ENCODE data around the gene LRP10. TPM values are rescaled to one million over a fixed set of nuclear protein-coding genes. Genes with fewer than 3 reads are reported as not detected.
"Not testable (repeated sequence)": the region's sequence is repeated elsewhere in the genome, so short reads cannot be mapped to it uniquely, and the experiment has no call there.

The LRP10 gene
- total RNA-seq, 1 experiment from 2014 or later, result 29.6 TPM

DNA sequence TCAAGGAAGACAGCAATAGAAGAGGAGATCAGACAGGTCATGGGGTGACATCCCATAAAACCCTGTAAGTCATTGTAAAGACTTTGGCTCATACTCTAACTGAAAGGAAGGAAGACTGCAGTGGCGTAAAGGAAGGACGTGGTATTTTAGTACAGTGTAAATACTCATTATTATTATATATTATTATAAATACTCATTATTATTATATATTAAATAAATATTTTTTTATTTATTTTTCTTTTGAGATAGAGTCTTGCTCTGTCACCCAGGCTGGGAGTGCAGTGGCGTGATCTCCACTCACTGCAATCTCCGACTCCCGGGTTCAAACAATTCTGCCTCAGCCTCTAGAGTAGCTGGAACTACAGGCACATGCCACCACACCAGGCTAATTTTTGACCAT, 15.1 kb upstream of the LRP10 start:
- Histone ChIP-seq H3K27me3 (replicated peaks; ENCODE audit: control insufficient read depth, insufficient read depth, low read length) (no peaks in the 10 kb centered on the region), H3K9me3 (no peaks in the 10 kb centered on the region), H3K4me3 (ENCODE audit: low read depth, low read length) (no peak overlapping the region), H3K4me1 (peaks cover 25% of the 10 kb centered on the region), H3K36me3 (ENCODE audit: control insufficient read depth, insufficient read depth, low read length) (no peaks in the 10 kb centered on the region)
- Mint-ChIP-seq H3K4me3 (ENCODE audit: unreplicated experiment) (no peak overlapping the region), H3K4me1 (ENCODE audit: low read depth, unreplicated experiment) (peaks cover 7% of the 10 kb centered on the region), H3K9me3 (ENCODE audit: unreplicated experiment) (no peaks in the 10 kb centered on the region), H3K27me3 (ENCODE audit: insufficient read depth, unreplicated experiment) (no peaks in the 10 kb centered on the region), H3K36me3 (ENCODE audit: insufficient read depth, unreplicated experiment) (no peaks in the 10 kb centered on the region), H3K27ac (ENCODE audit: unreplicated experiment) (no peak overlapping the region)
- TF ChIP-seq, protein P1, sequence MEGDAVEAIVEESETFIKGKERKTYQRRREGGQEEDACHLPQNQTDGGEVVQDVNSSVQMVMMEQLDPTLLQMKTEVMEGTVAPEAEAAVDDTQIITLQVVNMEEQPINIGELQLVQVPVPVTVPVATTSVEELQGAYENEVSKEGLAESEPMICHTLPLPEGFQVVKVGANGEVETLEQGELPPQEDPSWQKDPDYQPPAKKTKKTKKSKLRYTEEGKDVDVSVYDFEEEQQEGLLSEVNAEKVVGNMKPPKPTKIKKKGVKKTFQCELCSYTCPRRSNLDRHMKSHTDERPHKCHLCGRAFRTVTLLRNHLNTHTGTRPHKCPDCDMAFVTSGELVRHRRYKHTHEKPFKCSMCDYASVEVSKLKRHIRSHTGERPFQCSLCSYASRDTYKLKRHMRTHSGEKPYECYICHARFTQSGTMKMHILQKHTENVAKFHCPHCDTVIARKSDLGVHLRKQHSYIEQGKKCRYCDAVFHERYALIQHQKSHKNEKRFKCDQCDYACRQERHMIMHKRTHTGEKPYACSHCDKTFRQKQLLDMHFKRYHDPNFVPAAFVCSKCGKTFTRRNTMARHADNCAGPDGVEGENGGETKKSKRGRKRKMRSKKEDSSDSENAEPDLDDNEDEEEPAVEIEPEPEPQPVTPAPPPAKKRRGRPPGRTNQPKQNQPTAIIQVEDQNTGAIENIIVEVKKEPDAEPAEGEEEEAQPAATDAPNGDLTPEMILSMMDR (IDR thresholded peaks at IDR 0.05; ENCODE audit: insufficient read depth in 1 of 2, low read depth in 1 of 2, low read length in 1 of 2, severe bottlenecking in 1 of 2, unreplicated experiment in 1 of 2), result no peak
- no TSS peak for BruUV-seq (replicated peaks)
- DNase-seq, result no peak
- POLR2A ChIA-PET, result no interaction called here
- CTCF ChIA-PET, result no interaction called here
- intact Hi-C loops (cut with micrococcal nuclease; ENCODE audit: unreplicated experiment), result no loop called here

DNA sequence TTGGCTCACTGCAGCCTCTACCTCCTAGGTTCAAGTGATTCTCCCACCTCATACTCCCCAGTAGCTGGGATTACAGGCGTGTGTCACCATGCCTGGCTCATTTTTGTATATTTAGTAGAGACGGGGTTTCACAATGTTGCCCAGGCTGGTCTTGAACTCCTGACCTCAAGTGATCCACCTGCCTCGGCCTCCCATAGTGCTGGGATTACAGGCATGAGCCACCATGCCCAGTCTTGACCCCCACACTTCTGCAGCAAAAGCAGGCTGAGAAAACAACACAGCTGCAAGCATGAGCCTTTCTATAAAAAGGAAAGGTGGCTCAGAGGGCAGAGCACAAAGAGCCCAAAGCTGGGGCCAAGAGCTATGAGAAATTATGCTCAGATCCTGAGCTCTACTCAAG, 11.2 kb upstream of the LRP10 start:
- intact Hi-C loops (cut with micrococcal nuclease; ENCODE audit: unreplicated experiment); H3K4me1 ChIP-seq; H3K36me3 ChIP-seq (ENCODE audit: control insufficient read depth, insufficient read depth, low read length); H3K27me3 ChIP-seq (replicated peaks; ENCODE audit: control insufficient read depth, insufficient read depth, low read length); H3K27ac Mint-ChIP-seq (ENCODE audit: unreplicated experiment); H3K4me3 Mint-ChIP-seq (ENCODE audit: unreplicated experiment); BruUV-seq (replicated peaks); DNase-seq; H3K9me3 Mint-ChIP-seq (ENCODE audit: unreplicated experiment); H3K4me1 Mint-ChIP-seq (ENCODE audit: low read depth, unreplicated experiment); H3K9me3 ChIP-seq; H3K36me3 Mint-ChIP-seq (ENCODE audit: insufficient read depth, unreplicated experiment); H3K4me3 ChIP-seq (ENCODE audit: low read depth, low read length); H3K27me3 Mint-ChIP-seq (ENCODE audit: insufficient read depth, unreplicated experiment): not testable (repeated sequence)
- ChIA-PET POLR2A (interaction anchor here (0.7 kb wide), 1 partner anchor 11 kb away, joined by 11 read pairs; no protein-coding TSS in a partner anchor), CTCF (interaction anchor here (0.8 kb wide), 1 partner anchor 40 kb away, joined by 3 read pairs; no protein-coding TSS in a partner anchor)

DNA sequence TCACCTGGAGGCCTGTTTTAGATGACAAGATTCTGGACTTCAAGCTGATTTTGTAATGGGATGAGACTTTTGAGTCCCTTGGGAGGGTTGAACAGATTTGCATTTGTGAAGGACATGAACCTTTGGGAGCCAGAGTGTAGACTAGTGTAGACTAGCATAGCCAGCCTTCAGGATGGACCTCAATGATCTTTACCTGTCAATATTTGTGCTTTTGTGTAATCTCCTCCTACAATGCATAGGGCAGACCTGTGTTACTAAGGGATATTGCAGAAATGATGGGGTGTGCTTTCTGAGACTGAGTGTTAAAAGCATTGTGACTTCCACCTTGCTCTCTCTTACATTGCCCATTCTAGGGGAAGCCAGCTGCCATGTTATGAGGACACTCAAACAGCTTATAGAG, 9.9 kb upstream of the LRP10 start:
- H3K36me3 Mint-ChIP-seq (ENCODE audit: insufficient read depth, unreplicated experiment), result no peaks in the 10 kb centered on the region
- no peaks in the 10 kb centered on the region for H3K4me1 ChIP-seq
- no peaks in the 10 kb centered on the region for H3K36me3 ChIP-seq (ENCODE audit: control insufficient read depth, insufficient read depth, low read length)
- no peak overlapping the region for H3K27ac Mint-ChIP-seq (ENCODE audit: unreplicated experiment)
- CTCF ChIA-PET, result interaction anchor here (0.6 kb wide), 1 partner anchor 49 kb away, joined by 3 read pairs; no protein-coding TSS in a partner anchor
- BruUV-seq (replicated peaks), result no TSS peak
- no peak overlapping the region for H3K4me3 ChIP-seq (ENCODE audit: low read depth, low read length)
- H3K9me3 ChIP-seq, result no peaks in the 10 kb centered on the region
- H3K4me3 Mint-ChIP-seq (ENCODE audit: unreplicated experiment), result no peak overlapping the region
- no peaks in the 10 kb centered on the region for H3K9me3 Mint-ChIP-seq (ENCODE audit: unreplicated experiment)
- H3K4me1 Mint-ChIP-seq (ENCODE audit: low read depth, unreplicated experiment), result no peaks in the 10 kb centered on the region
- POLR2A ChIA-PET, result no interaction called here
- H3K27me3 ChIP-seq (replicated peaks; ENCODE audit: control insufficient read depth, insufficient read depth, low read length), result no peaks in the 10 kb centered on the region
- no peaks in the 10 kb centered on the region for H3K27me3 Mint-ChIP-seq (ENCODE audit: insufficient read depth, unreplicated experiment)
- intact Hi-C loops (cut with micrococcal nuclease; ENCODE audit: unreplicated experiment), result no loop called here
- DNase-seq, result no peak
- TF ChIP-seq, protein P1 (IDR thresholded peaks at IDR 0.05; ENCODE audit: insufficient read depth in 1 of 2, low read depth in 1 of 2, low read length in 1 of 2, severe bottlenecking in 1 of 2, unreplicated experiment in 1 of 2), result no peak

DNA sequence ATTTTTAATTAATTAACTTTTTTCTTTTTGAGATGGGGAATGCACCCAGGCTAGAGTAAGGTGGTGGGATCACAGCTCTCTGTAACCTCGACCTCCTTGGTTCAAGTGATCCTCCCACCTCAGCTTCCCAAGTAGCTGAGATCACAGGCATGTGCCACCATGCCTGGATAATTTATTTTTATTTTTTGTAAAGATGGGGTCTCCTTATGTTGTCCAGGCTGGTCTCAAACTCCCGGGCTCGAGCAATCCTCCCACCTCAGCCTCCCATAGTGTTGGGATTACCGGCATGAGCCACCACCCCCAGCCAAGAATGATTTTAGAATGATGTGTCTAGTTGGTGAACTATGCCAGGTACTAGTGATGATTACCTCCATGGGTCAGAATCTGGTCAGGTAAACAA, 6.6 kb upstream of the LRP10 start:
- no peaks in the 10 kb centered on the region for H3K27me3 ChIP-seq (replicated peaks; ENCODE audit: control insufficient read depth, insufficient read depth, low read length)
- ChIA-PET CTCF (no interaction called here), POLR2A (no interaction called here)
- H3K27me3 Mint-ChIP-seq (ENCODE audit: insufficient read depth, unreplicated experiment), result no peaks in the 10 kb centered on the region
- no peaks in the 10 kb centered on the region for H3K36me3 ChIP-seq (ENCODE audit: control insufficient read depth, insufficient read depth, low read length)
- H3K9me3 ChIP-seq, result no peaks in the 10 kb centered on the region
- intact Hi-C loops (cut with micrococcal nuclease; ENCODE audit: unreplicated experiment), result no loop called here
- no peaks in the 10 kb centered on the region for H3K4me1 Mint-ChIP-seq (ENCODE audit: low read depth, unreplicated experiment)
- BruUV-seq (replicated peaks), result no TSS peak
- DNase-seq, result no peak
- H3K36me3 Mint-ChIP-seq (ENCODE audit: insufficient read depth, unreplicated experiment), result no peaks in the 10 kb centered on the region
- H3K27ac Mint-ChIP-seq (ENCODE audit: unreplicated experiment), result no peak overlapping the region
- H3K4me3 Mint-ChIP-seq (ENCODE audit: unreplicated experiment), result no peak overlapping the region
- TF ChIP-seq, protein P1 (IDR thresholded peaks at IDR 0.05; ENCODE audit: insufficient read depth in 1 of 2, low read depth in 1 of 2, low read length in 1 of 2, severe bottlenecking in 1 of 2, unreplicated experiment in 1 of 2), result no peak
- H3K9me3 Mint-ChIP-seq (ENCODE audit: unreplicated experiment), result no peaks in the 10 kb centered on the region
- H3K4me3 ChIP-seq (ENCODE audit: low read depth, low read length), result no peak overlapping the region
- H3K4me1 ChIP-seq, result no peaks in the 10 kb centered on the region
